CD4-positive, alpha-beta T cell (primary cell): Measurements from ENCODE around the gene INHBA. TPM values are rescaled to one million over a fixed set of nuclear protein-coding genes. Genes with fewer than 3 reads are reported as not detected.

Experiments used
- ATAC-seq: fragments of 200-7000 bp; cut with Tn5 transposase; one replicate; pipeline ENCODE4 v1.10.0; 2022; ENCODE audit warnings: mild to moderate bottlenecking; ENCODE audit not compliant: poor library complexity
- CTCF ChIA-PET: fragments of 350-600 bp; sonication (Branson Sonifier 250); formaldehyde crosslinking; loops from one replicate; lab custom pipeline; 2021; ENCODE audit warnings: antibody characterized with exemption, inconsistent platforms; lab: Charles Lee
- POLR2A ChIA-PET: fragments of 350-600 bp; sonication (Branson Sonifier 250); formaldehyde crosslinking; loops from one replicate; lab custom pipeline; 2021; ENCODE audit warnings: antibody characterized with exemption, inconsistent platforms; lab: Charles Lee
- DNase-seq, 14 experiments: peaks; one replicate each; pipeline ENCODE4 v3.0.0-alpha.2; 2013 to 2020; ENCODE audit warnings: mixed read lengths in 2 of 14
- H3K27ac ChIP-seq, 2 donors: one replicate each; pipeline versions ENCODE4 v1.5.1 to v1.7.0; 2013; ENCODE audit warnings: low read length in 2 of 2, low read depth in 1 of 2, mild to moderate bottlenecking in 1 of 2
- H3K27me3 ChIP-seq, 2 experiments: 1 replicate in 1 of 2; 2 replicates in 1 of 2; pipeline versions ENCODE4 v1.6.1 to v1.7.0; 2013; ENCODE audit warnings: low read length in 2 of 2, control low read depth in 1 of 2, mild to moderate bottlenecking in 1 of 2, moderate library complexity in 1 of 2; ENCODE audit not compliant: insufficient read depth in 2 of 2, control insufficient read depth in 1 of 2
- H3K36me3 ChIP-seq: one replicate; pipeline ENCODE4 v1.6.1; 2013; ENCODE audit warnings: low read length, control low read depth; ENCODE audit not compliant: insufficient read depth
- H3K4me1 ChIP-seq: one replicate; pipeline ENCODE4 v1.6.1; 2013; ENCODE audit warnings: low read length, control low read depth; ENCODE audit not compliant: insufficient read depth
- H3K4me3 ChIP-seq: one replicate; pipeline ENCODE4 v1.5.1; 2013; ENCODE audit warnings: mild to moderate bottlenecking, low read length, moderate library complexity
- H3K9me3 ChIP-seq, 2 experiments: 1 replicate in 1 of 2; 2 replicates in 1 of 2; pipeline versions ENCODE4 v1.6.1 to v1.7.0; 2013; ENCODE audit warnings: low read length in 2 of 2, mild to moderate bottlenecking in 2 of 2, control low read depth in 1 of 2, moderate library complexity in 1 of 2; ENCODE audit not compliant: control insufficient read depth in 1 of 2, insufficient read depth in 1 of 2
- H3K27ac Mint-ChIP-seq: one replicate; pipeline ENCODE4 v1.8.0; 2020; ENCODE audit warnings: mixed read lengths
- H3K27me3 Mint-ChIP-seq: one replicate; pipeline ENCODE4 v1.8.0; 2021; ENCODE audit warnings: mixed read lengths
- H3K36me3 Mint-ChIP-seq: one replicate; pipeline ENCODE4 v1.8.0; 2021; ENCODE audit warnings: low read depth, mixed read lengths
- H3K4me1 Mint-ChIP-seq: one replicate; pipeline ENCODE4 v1.8.0; 2021; ENCODE audit warnings: low read depth, mixed read lengths
- H3K4me3 Mint-ChIP-seq: one replicate; pipeline ENCODE4 v1.8.0; 2020; ENCODE audit warnings: mild to moderate bottlenecking, mixed read lengths
- H3K9me3 Mint-ChIP-seq: one replicate; pipeline ENCODE4 v1.8.0; 2020; ENCODE audit warnings: mixed read lengths
- CTCF ChIP-seq: fragments of 200-600 bp; IDR thresholded peaks from one replicate; pipeline ENCODE4 v1.8.0; 2022; ENCODE audit warnings: antibody characterized with exemption, mild to moderate bottlenecking
- intact Hi-C, 2 experiments: fragments of 100-400 bp; cut with DNase I in 1 of 2; cut with micrococcal nuclease in 1 of 2; formaldehyde crosslinking; loops; one replicate each; pipeline versions ENCODE4 v1.15.1 to v1.9.0; 2023 to 2025; cut with DNase I, micrococcal nuclease
- total RNA-seq, 174 experiments: library from RNA in 2 of 174; stranded (reverse) in 2 of 174; gene quantifications; one replicate each; pipeline ENCODE4 v1.2.3 and lab custom pipeline; 2021 to 2026

The INHBA gene
- total RNA-seq, 2 experiments from 2014 or later, result not detected

- Histone ChIP-seq H3K4me1 (no peaks in the 10 kb centered on the region), H3K27me3 (no peaks in the 10 kb centered on the region), H3K27ac (no peak overlapping the region), H3K9me3 (peaks cover 0 to 5% of the 10 kb centered on the region in 2 experiments), H3K36me3 (no peaks in the 10 kb centered on the region), H3K4me3 (no peak overlapping the region)
- ChIA-PET POLR2A (no interaction called here), CTCF (no interaction called here)
- Mint-ChIP-seq H3K4me1 (no peaks in the 10 kb centered on the region), H3K9me3 (no peaks in the 10 kb centered on the region), H3K27ac (no peak overlapping the region), H3K27me3 (no peaks in the 10 kb centered on the region), H3K36me3 (no peaks in the 10 kb centered on the region), H3K4me3 (no peak overlapping the region)
- ATAC-seq (no peak), DNase-seq (no peak)
- no peak for TF ChIP-seq CTCF
- intact Hi-C loops, result no loop called here
Measured at GRCh38 chr7:41640487-41640886, 62.4 kb downstream of the INHBA start.

GRCh38 chr7:41637049-41637448, 65.8 kb downstream of the INHBA start:
- Histone ChIP-seq H3K36me3 (no peaks in the 10 kb centered on the region), H3K9me3 (peaks cover 0 to 10% of the 10 kb centered on the region in 2 experiments), H3K4me1 (no peaks in the 10 kb centered on the region), H3K27me3 (no peaks in the 10 kb centered on the region), H3K4me3 (no peak overlapping the region), H3K27ac (no peak overlapping the region)
- H3K36me3 Mint-ChIP-seq, result no peaks in the 10 kb centered on the region
- no peak overlapping the region for H3K27ac Mint-ChIP-seq
- intact Hi-C loops, result no loop called here
- no peak overlapping the region for H3K4me3 Mint-ChIP-seq
- POLR2A ChIA-PET, result no interaction called here
- CTCF ChIA-PET, result interaction anchor here (0.7 kb wide), 1 partner anchor 16 kb away, joined by 4 read pairs; no protein-coding TSS in a partner anchor
- TF ChIP-seq CTCF, result no peak
- H3K4me1 Mint-ChIP-seq, result no peaks in the 10 kb centered on the region
- no peak for DNase-seq
- no peaks in the 10 kb centered on the region for H3K27me3 Mint-ChIP-seq
- peaks cover 5% of the 10 kb centered on the region for H3K9me3 Mint-ChIP-seq
- no peak for ATAC-seq
